Progenitor cell of endocrine pancreas (in vitro differentiated cells): Measurements from ENCODE around the gene PCDH15. TPM values are rescaled to one million over a fixed set of nuclear protein-coding genes. Genes with fewer than 3 reads are reported as not detected.

Experiments used
- DNase-seq: peaks from one replicate; pipeline ENCODE4 v3.0.0; 2021; ENCODE audit warnings: low spot score; ENCODE audit not compliant: unreplicated experiment
- H3K27ac Mint-ChIP-seq: 2 replicates; pipeline ENCODE4 v1.8.0; 2021; ENCODE audit warnings: mild to moderate bottlenecking, moderate library complexity, mixed read lengths
- H3K27me3 Mint-ChIP-seq: 2 replicates; pipeline ENCODE4 v1.8.0; 2021; ENCODE audit warnings: mixed read lengths
- H3K36me3 Mint-ChIP-seq: 2 replicates; pipeline ENCODE4 v1.8.0; 2022; ENCODE audit warnings: mixed read lengths; ENCODE audit not compliant: insufficient read depth
- H3K4me1 Mint-ChIP-seq: 2 replicates; pipeline ENCODE4 v1.8.0; 2021; ENCODE audit warnings: low read depth, mixed read lengths
- H3K4me3 Mint-ChIP-seq: 2 replicates; pipeline ENCODE4 v1.8.0; 2021; ENCODE audit warnings: low read depth, mild to moderate bottlenecking, moderate library complexity, mixed read lengths
- H3K9me3 Mint-ChIP-seq: 2 replicates; pipeline ENCODE4 v1.8.0; 2021; ENCODE audit warnings: low read depth, mixed read lengths
- CTCF ChIP-seq: fragments of 200-600 bp; sonication (generic); IDR thresholded peaks from one replicate; pipeline ENCODE4 v1.5.0; 2021; ENCODE audit warnings: antibody characterized with exemption, mild to moderate bottlenecking; ENCODE audit not compliant: unreplicated experiment
- total RNA-seq: library from RNA; stranded (reverse); gene quantifications from 2 replicates; pipeline ENCODE4 v1.2.1, GENCODE V29; 2021

PCDH15 gene
- total RNA-seq, 1 donor from 2014 or later, result 0.14 TPM

- Mint-ChIP-seq H3K9me3 (no peaks in the 10 kb centered on the region), H3K36me3 (no peaks in the 10 kb centered on the region), H3K27ac (no peak overlapping the region), H3K4me1 (no peaks in the 10 kb centered on the region), H3K27me3 (no peaks in the 10 kb centered on the region), H3K4me3 (no peak overlapping the region)
- TF ChIP-seq CTCF, result no peak
- no peak for DNase-seq
These were observed 26.0 kb upstream of the PCDH15 start for GRCh38 chr10:54826994-54827560.

- H3K27ac Mint-ChIP-seq, result no peak overlapping the region
- H3K9me3 Mint-ChIP-seq, result no peaks in the 10 kb centered on the region
- H3K4me3 Mint-ChIP-seq, result no peak overlapping the region
- DNase-seq, result no peak
- no peaks in the 10 kb centered on the region for H3K27me3 Mint-ChIP-seq
- H3K36me3 Mint-ChIP-seq, result no peaks in the 10 kb centered on the region
- H3K4me1 Mint-ChIP-seq, result no peaks in the 10 kb centered on the region
- TF ChIP-seq CTCF, result no peak
These were observed 14.6 kb upstream of the PCDH15 start for GRCh38 chr10:54815583-54815982.

GRCh38 chr10:54808186-54808935, 7.3 kb upstream of the PCDH15 start:
- H3K27me3 Mint-ChIP-seq, result no peaks in the 10 kb centered on the region
- DNase-seq, result no peak
- H3K36me3 Mint-ChIP-seq, result no peaks in the 10 kb centered on the region
- H3K4me3 Mint-ChIP-seq, result no peak overlapping the region
- no peak overlapping the region for H3K27ac Mint-ChIP-seq
- H3K4me1 Mint-ChIP-seq, result no peaks in the 10 kb centered on the region
- H3K9me3 Mint-ChIP-seq, result no peaks in the 10 kb centered on the region
- TF ChIP-seq CTCF, result no peak

- Mint-ChIP-seq H3K4me3 (no peak overlapping the region), H3K9me3 (no peaks in the 10 kb centered on the region), H3K27me3 (peaks cover 2% of the 10 kb centered on the region), H3K4me1 (peaks cover 3% of the 10 kb centered on the region), H3K36me3 (no peaks in the 10 kb centered on the region), H3K27ac (no peak overlapping the region)
- no peak for DNase-seq
- TF ChIP-seq CTCF, result no peak
These were observed 1.5 kb downstream of the PCDH15 start for GRCh38 chr10:54799506-54799905.

- no peak for DNase-seq
- Mint-ChIP-seq H3K4me3 (no peak overlapping the region), H3K27ac (no peak overlapping the region), H3K27me3 (peaks cover 2% of the 10 kb centered on the region), H3K36me3 (no peaks in the 10 kb centered on the region), H3K9me3 (no peaks in the 10 kb centered on the region), H3K4me1 (peaks cover 5% of the 10 kb centered on the region)
- no peak for TF ChIP-seq CTCF
These were observed 3.3 kb downstream of the PCDH15 start for GRCh38 chr10:54797636-54798321.
